GM23338 (cell line): ENCODE results near the gene DNAH9. TPM values are rescaled to one million over a fixed set of nuclear protein-coding genes. Genes with fewer than 3 reads are reported as not detected.

Experiments
- ATAC-seq: fragments of 200-7000 bp; cut with Tn5 transposase; 3 replicates; pipeline ENCODE4 v1.9.1; 2020
- DNase-seq: peaks from one replicate; pipeline ENCODE4 v3.0.0-alpha.2; 2015; ENCODE audit warnings: low spot score
- H2AFZ ChIP-seq: fragments of 200-600 bp; sonication (generic); 2 replicates; pipeline ENCODE4 v1.8.0; 2016; ENCODE audit warnings: antibody characterized with exemption, mild to moderate bottlenecking, moderate library complexity
- H3F3A ChIP-seq: fragments of 200-600 bp; sonication (generic); replicated peaks from 2 replicates; pipeline ENCODE4 v1.8.0; 2017; ENCODE audit warnings: antibody characterized with exemption, mixed run types, low read depth
- H3K27ac ChIP-seq: fragments of 200-600 bp; sonication (generic); 2 replicates; pipeline ENCODE4 v1.6.1; 2016; ENCODE audit warnings: low read depth
- H3K27me3 ChIP-seq: fragments of 200-600 bp; sonication (generic); 2 replicates; pipeline ENCODE4 v1.8.0; 2016; ENCODE audit warnings: mild to moderate bottlenecking, mixed run types, moderate library complexity; ENCODE audit not compliant: insufficient read depth
- H3K36me3 ChIP-seq: fragments of 200-600 bp; sonication (generic); 2 replicates; pipeline ENCODE4 v1.8.0; 2016; ENCODE audit warnings: mild to moderate bottlenecking; ENCODE audit not compliant: insufficient read depth
- H3K4me1 ChIP-seq: fragments of 200-600 bp; sonication (generic); 2 replicates; pipeline ENCODE4 v1.8.0; 2016; ENCODE audit warnings: mild to moderate bottlenecking, moderate library complexity; ENCODE audit not compliant: insufficient read depth
- H3K4me2 ChIP-seq: fragments of 200-600 bp; sonication (generic); 2 replicates; pipeline ENCODE4 v1.7.1; 2017; ENCODE audit warnings: mixed run types
- H3K4me3 ChIP-seq: fragments of 200-600 bp; sonication (generic); 2 replicates; pipeline ENCODE4 v1.6.1; 2016; ENCODE audit warnings: mixed run types
- H3K79me2 ChIP-seq: fragments of 200-600 bp; sonication (generic); replicated peaks from 2 replicates; pipeline ENCODE4 v1.8.0; 2017; ENCODE audit warnings: mild to moderate bottlenecking; ENCODE audit not compliant: insufficient read depth
- H3K9me2 ChIP-seq: fragments of 200-600 bp; sonication (generic); 2 replicates; pipeline ENCODE4 v1.8.0; 2017; ENCODE audit not compliant: insufficient read depth
- H4K20me1 ChIP-seq: fragments of 200-600 bp; sonication (generic); replicated peaks from 2 replicates; pipeline ENCODE4 v1.8.0; 2017; ENCODE audit warnings: mild to moderate bottlenecking; ENCODE audit not compliant: insufficient read depth
- H3K27ac Mint-ChIP-seq: 2 replicates; pipeline ENCODE4 v1.8.0; 2020; ENCODE audit warnings: inconsistent platforms, mild to moderate bottlenecking, moderate library complexity, mixed read lengths
- H3K27me3 Mint-ChIP-seq: 3 replicates; pipeline ENCODE4 v1.8.0; 2022; ENCODE audit warnings: low read depth, mild to moderate bottlenecking, moderate library complexity, mixed read lengths, inconsistent platforms; ENCODE audit not compliant: insufficient read depth, poor library complexity
- H3K36me3 Mint-ChIP-seq: 3 replicates; pipeline ENCODE4 v1.8.0; 2021; ENCODE audit warnings: low read depth, mild to moderate bottlenecking, inconsistent platforms, moderate library complexity, mixed read lengths
- H3K4me1 Mint-ChIP-seq: 3 replicates; pipeline ENCODE4 v1.8.0; 2020; ENCODE audit warnings: mild to moderate bottlenecking, inconsistent platforms, mixed read lengths
- H3K4me3 Mint-ChIP-seq: 3 replicates; pipeline ENCODE4 v1.8.0; 2021; ENCODE audit warnings: moderate library complexity, mild to moderate bottlenecking, inconsistent platforms, mixed read lengths
- H3K9me3 Mint-ChIP-seq: 3 replicates; pipeline ENCODE4 v1.8.0; 2020; ENCODE audit warnings: moderate library complexity, mild to moderate bottlenecking, inconsistent platforms, mixed read lengths
- CREB1 ChIP-seq: fragments of 250-450 bp; sonication (Bioruptor Pico); IDR thresholded peaks from 2 replicates; pipeline ENCODE4 v1.5.0; 2020; ENCODE audit warnings: low read depth, mild to moderate bottlenecking, moderate library complexity
- CTCF ChIP-seq, 2 experiments: fragments of 200-600 bp in 1 of 2; sonication (generic) in 1 of 2; conservative IDR thresholded peaks; 2 replicates each; pipeline versions ENCODE4 v1.5.1 to v1.6.1; 2016 to 2017; ENCODE audit warnings: antibody characterized with exemption in 2 of 2, low read depth in 2 of 2, mild to moderate bottlenecking in 2 of 2, moderate library complexity in 1 of 2
- EZH2 ChIP-seq: fragments of 200-600 bp; sonication (generic); IDR thresholded peaks from one replicate; pipeline ENCODE4 v1.8.0; 2017; ENCODE audit warnings: antibody characterized with exemption, mild to moderate bottlenecking, low read depth; ENCODE audit not compliant: unreplicated experiment
- EZH2phosphoT487 ChIP-seq: fragments of 200-600 bp; sonication (generic); IDR thresholded peaks from one replicate; pipeline ENCODE4 v1.8.1; 2018; ENCODE audit warnings: antibody characterized with exemption; ENCODE audit not compliant: unreplicated experiment
- JUNB ChIP-seq: IDR thresholded peaks from one replicate; pipeline ENCODE4 v1.6.1; 2016; ENCODE audit warnings: antibody characterized with exemption; ENCODE audit not compliant: unreplicated experiment
- NANOG ChIP-seq: IDR thresholded peaks from 2 replicates; pipeline ENCODE4 v1.6.1; 2016; ENCODE audit warnings: antibody characterized with exemption, borderline replicate concordance
- POLR2AphosphoS5 ChIP-seq: IDR thresholded peaks from 2 replicates; pipeline ENCODE4 v1.6.1; 2016; ENCODE audit warnings: antibody characterized with exemption, low read depth
- REST ChIP-seq: IDR thresholded peaks from one replicate; pipeline ENCODE4 v1.6.1; 2018; ENCODE audit warnings: antibody characterized with exemption; ENCODE audit not compliant: unreplicated experiment
- STAT1 ChIP-seq: IDR thresholded peaks from one replicate; pipeline ENCODE4 v1.6.1; 2016; ENCODE audit warnings: antibody characterized with exemption; ENCODE audit not compliant: unreplicated experiment
- ZNF114 ChIP-seq: fragments of 250-450 bp; sonication (Bioruptor Pico); IDR thresholded peaks from 2 replicates; pipeline ENCODE4 v1.5.0; 2020; ENCODE audit warnings: mild to moderate bottlenecking, moderate library complexity
- ZNF331 ChIP-seq: fragments of 250-450 bp; sonication (Bioruptor Pico); IDR thresholded peaks from 2 replicates; pipeline ENCODE4 v1.5.0; 2020; ENCODE audit warnings: low read depth, mild to moderate bottlenecking, moderate library complexity
- ZNF462 ChIP-seq: fragments of 250-450 bp; sonication (Bioruptor Pico); IDR thresholded peaks from 2 replicates; pipeline ENCODE4 v1.5.0; 2020; ENCODE audit warnings: mild to moderate bottlenecking, moderate library complexity
- polyA plus RNA-seq: library from polyadenylated mRNA; unstranded; fragments of >200 nt; fragmentation: Nextera tagmentation; extraction: Ambion mirVana; gene quantifications from 2 replicates; pipeline ENCODE4 v1.2.1, GENCODE V29; 2016
- total RNA-seq: library from RNA; depleted of rRNA; stranded (reverse); fragments of >200 nt; shearing (Covaris generic); gene quantifications from 2 replicates; pipeline ENCODE4 v1.2.3, GENCODE V29; 2014

Gene DNAH9
- total and polyA plus RNA-seq, 2 experiments from 2014 or later: not detected

- TF ChIP-seq STAT1 (no peak), ZNF462 (CRISPR knock-in tag) (no peak), JUNB (no peak), POLR2AphosphoS5 (no peak), ZNF331 (CRISPR knock-in tag) (no peak)
- no peak overlapping the region for H3K27ac ChIP-seq
These were observed 45.1 kb upstream of the DNAH9 start for GRCh38 chr17:11553135-11553534.

GRCh38 chr17:11554042-11554441 is 44.2 kb upstream of the DNAH9 start:
- no peak overlapping the region for H3K27ac Mint-ChIP-seq
- H3K4me1 Mint-ChIP-seq: no peaks in the 10 kb centered on the region
- H3K27ac ChIP-seq: no peak overlapping the region
- no peak for DNase-seq
- peaks cover 98% of the 10 kb centered on the region for H3K9me3 Mint-ChIP-seq
- no peaks in the 10 kb centered on the region for H3K27me3 ChIP-seq
- no peak overlapping the region for H3K4me3 ChIP-seq
- no peak overlapping the region for H3K4me2 ChIP-seq
- no peaks in the 10 kb centered on the region for H3K36me3 ChIP-seq
- no peaks in the 10 kb centered on the region for H4K20me1 ChIP-seq
- peaks cover 54% of the 10 kb centered on the region for H3K36me3 Mint-ChIP-seq
- H3K9me2 ChIP-seq: no peaks in the 10 kb centered on the region
- no peak for ATAC-seq
- no peak overlapping the region for H3K4me3 Mint-ChIP-seq
- H3K4me1 ChIP-seq: no peaks in the 10 kb centered on the region
- H3F3A ChIP-seq: no peaks in the 10 kb centered on the region
- H2AFZ ChIP-seq: no peak overlapping the region
- H3K27me3 Mint-ChIP-seq: no peaks in the 10 kb centered on the region
- no peaks in the 10 kb centered on the region for H3K79me2 ChIP-seq
- no peak for TF ChIP-seq EZH2
- no peak for TF ChIP-seq EZH2phosphoT487
- TF ChIP-seq CREB1: no peak
- TF ChIP-seq CTCF (conservative IDR thresholded peaks at IDR 0.05; ENCODE audit: low read depth in 2 of 2): no peak
- no peak for TF ChIP-seq NANOG
- no peak for TF ChIP-seq REST
- no peak for TF ChIP-seq POLR2AphosphoS5
- TF ChIP-seq ZNF114 (CRISPR knock-in tag): no peak
- no peak for TF ChIP-seq JUNB

More at GRCh38 chr17:11553135-11553534, 45.1 kb upstream of the DNAH9 start:
- Histone ChIP-seq H3K79me2 (no peaks in the 10 kb centered on the region), H3K4me2 (no peak overlapping the region), H3K27me3 (no peaks in the 10 kb centered on the region), H3K36me3 (no peaks in the 10 kb centered on the region), H3K4me3 (no peak overlapping the region; the same call in 1 of the 2 replicates), H4K20me1 (no peaks in the 10 kb centered on the region), H3K4me1 (no peaks in the 10 kb centered on the region), H2AFZ (no peak overlapping the region), H3K9me2 (no peaks in the 10 kb centered on the region), H3F3A (no peaks in the 10 kb centered on the region)
- Mint-ChIP-seq H3K9me3 (peaks cover 98% of the 10 kb centered on the region), H3K27me3 (no peaks in the 10 kb centered on the region), H3K4me1 (no peaks in the 10 kb centered on the region), H3K27ac (no peak overlapping the region), H3K36me3 (peaks cover 53% of the 10 kb centered on the region), H3K4me3 (no peak overlapping the region)
- ATAC-seq: no peak
- DNase-seq: no peak
